ENCODE measurements around the gene CDH1. TPM values are rescaled to one million over a fixed set of nuclear protein-coding genes. Genes with fewer than 3 reads are reported as not detected.

The CDH1 gene
- total RNA-seq, 4 donors from 2014 or later = 190 to 551 (median 434) TPM

- H3K36me3 ChIP-seq = no peaks in the 10 kb centered on the region
- H3K27me3 ChIP-seq = no peaks in the 10 kb centered on the region
- H3K4me1 ChIP-seq = no peaks in the 10 kb centered on the region
- TF ChIP-seq POLR2AphosphoS5 (IDR thresholded peaks at IDR 0.05) (no peak), POLR2A (IDR thresholded peaks at IDR 0.05) (no peak), EP300 (IDR thresholded peaks at IDR 0.05; ENCODE audit: low read depth) (no peak), CTCF (IDR thresholded peaks at IDR 0.05) (no peak)
- in situ Hi-C loops (cut with MboI; ENCODE audit: low pct_ligation_motif_present in 1 of 4, low pct_unique_long_range_greater_than_20kb in 1 of 4, low sequenced_read_pairs in 3 of 4) (no loop called here), intact Hi-C loops (cut with DNase I; ENCODE audit: low total_unique reads) (no loop called here)
- 76 to 84% methylated on average over 5 to 7 of the region's 7 CpGs for WGBS, 2 donors (ENCODE audit: low coverage in 1 of 2)
- no peak overlapping the region for H3K27ac ChIP-seq
- H3K9me3 ChIP-seq = no peaks in the 10 kb centered on the region
- DNase-seq = no peak
- H3K4me3 ChIP-seq = no peak overlapping the region
These were observed 31.1 kb downstream of the CDH1 start for GRCh38 chr16:68768175-68768574.

GRCh38 chr16:68768771-68769170, 31.7 kb downstream of the CDH1 start:
- WGBS, 2 donors (ENCODE audit: low coverage in 1 of 2) = 91 to 93% methylated on average over 2 of the region's 2 CpGs
- in situ Hi-C loops (cut with MboI; ENCODE audit: low pct_ligation_motif_present in 1 of 4, low pct_unique_long_range_greater_than_20kb in 1 of 4, low sequenced_read_pairs in 3 of 4) (no loop called here), intact Hi-C loops (cut with DNase I; ENCODE audit: low total_unique reads) (no loop called here)

GRCh38 chr16:68770671-68771070, 33.6 kb downstream of the CDH1 start:
- Histone ChIP-seq H3K36me3 (no peaks in the 10 kb centered on the region), H3K9me3 (no peaks in the 10 kb centered on the region), H3K4me1 (no peaks in the 10 kb centered on the region), H3K4me3 (no peak overlapping the region), H3K27me3 (no peaks in the 10 kb centered on the region), H3K27ac (no peak overlapping the region)
- in situ Hi-C loops (cut with MboI; ENCODE audit: low pct_ligation_motif_present in 1 of 4, low pct_unique_long_range_greater_than_20kb in 1 of 4, low sequenced_read_pairs in 3 of 4) (no loop called here), intact Hi-C loops (cut with DNase I; ENCODE audit: low total_unique reads) (no loop called here)
- no peak for TF ChIP-seq CTCF (IDR thresholded peaks at IDR 0.05)
- TF ChIP-seq POLR2A (IDR thresholded peaks at IDR 0.05) = no peak
- TF ChIP-seq POLR2AphosphoS5 (IDR thresholded peaks at IDR 0.05) = no peak
- TF ChIP-seq EP300 (IDR thresholded peaks at IDR 0.05; ENCODE audit: low read depth) = no peak
- 78 to 92% methylated on average over 3 to 8 of the region's 8 CpGs for WGBS, 2 donors (ENCODE audit: low coverage in 1 of 2)
- no peak for DNase-seq

More at GRCh38 chr16:68768771-68769170, 31.7 kb downstream of the CDH1 start:
- Histone ChIP-seq H3K36me3 (no peaks in the 10 kb centered on the region), H3K27ac (no peak overlapping the region), H3K4me1 (no peaks in the 10 kb centered on the region), H3K4me3 (no peak overlapping the region), H3K27me3 (no peaks in the 10 kb centered on the region), H3K9me3 (no peaks in the 10 kb centered on the region)
- TF ChIP-seq CTCF (IDR thresholded peaks at IDR 0.05) = no peak
- no peak for TF ChIP-seq EP300 (IDR thresholded peaks at IDR 0.05; ENCODE audit: low read depth)
- no peak for TF ChIP-seq POLR2A (IDR thresholded peaks at IDR 0.05)
- TF ChIP-seq POLR2AphosphoS5 (IDR thresholded peaks at IDR 0.05) = no peak
- no peak for DNase-seq

GRCh38 chr16:68772030-68772681, 35.1 kb downstream of the CDH1 start:
- Histone ChIP-seq H3K4me3 (no peak overlapping the region), H3K36me3 (no peaks in the 10 kb centered on the region), H3K9me3 (no peaks in the 10 kb centered on the region), H3K27me3 (no peaks in the 10 kb centered on the region), H3K4me1 (no peaks in the 10 kb centered on the region), H3K27ac (no peak overlapping the region)
- in situ Hi-C loops (cut with MboI; ENCODE audit: low pct_ligation_motif_present in 1 of 4, low pct_unique_long_range_greater_than_20kb in 1 of 4, low sequenced_read_pairs in 3 of 4) (no loop called here), intact Hi-C loops (cut with DNase I; ENCODE audit: low total_unique reads) (no loop called here)
- no peak for DNase-seq
- 84 to 94% methylated on average over 3 to 11 of the region's 11 CpGs for WGBS, 2 donors (ENCODE audit: low coverage in 1 of 2)
- TF ChIP-seq POLR2AphosphoS5 (IDR thresholded peaks at IDR 0.05) = no peak

GRCh38 chr16:68772871-68773270, 35.8 kb downstream of the CDH1 start:
- Histone ChIP-seq H3K36me3 (no peaks in the 10 kb centered on the region), H3K4me1 (peaks cover 0 to 2% (median 1%) of the 10 kb centered on the region in 4 donors), H3K27ac (no peak overlapping the region), H3K4me3 (no peak overlapping the region), H3K27me3 (no peaks in the 10 kb centered on the region), H3K9me3 (no peaks in the 10 kb centered on the region)
- no peak for TF ChIP-seq EP300 (IDR thresholded peaks at IDR 0.05; ENCODE audit: low read depth)
- TF ChIP-seq CTCF (IDR thresholded peaks at IDR 0.05) = no peak
- TF ChIP-seq POLR2A (IDR thresholded peaks at IDR 0.05) = no peak
- TF ChIP-seq POLR2AphosphoS5 (IDR thresholded peaks at IDR 0.05) = no peak
- intact Hi-C loops (cut with DNase I; ENCODE audit: low total_unique reads) (no loop called here), in situ Hi-C loops (cut with MboI; ENCODE audit: low pct_ligation_motif_present in 1 of 4, low pct_unique_long_range_greater_than_20kb in 1 of 4, low sequenced_read_pairs in 3 of 4) (no loop called here)
- whole genome bisulfite sequencing, 2 donors (ENCODE audit: low coverage in 1 of 2) = 56 to 94% methylated on average over 1 to 2 of the region's 2 CpGs
- no peak for DNase-seq
